ENCODE data around the gene RB1.

RB1 gene

DNA sequence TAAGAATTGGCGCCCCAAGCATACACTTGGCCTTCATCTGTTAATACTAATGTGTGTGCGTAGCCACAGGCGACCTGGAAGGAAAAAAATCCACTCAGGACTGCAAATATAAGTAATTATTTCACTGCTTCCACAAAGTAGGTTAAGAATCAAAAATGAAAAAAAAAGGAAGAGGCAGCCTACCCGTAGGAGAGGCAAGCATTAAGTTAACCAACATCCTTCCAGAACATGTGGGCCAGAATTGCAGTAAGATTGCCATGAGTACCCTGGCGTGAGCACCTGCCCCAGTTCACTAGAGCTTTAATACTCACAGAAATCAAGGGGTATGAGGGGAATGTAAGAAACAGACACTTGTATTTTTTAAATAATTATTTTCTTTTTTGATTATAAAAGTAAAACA, 207.1 kb downstream of the RB1 start:
- Histone ChIP-seq H3K9ac (ENCODE audit: low read depth, low read length) (no peak overlapping the region), H3K4me1 (ENCODE audit: insufficient read depth, low read length) (peaks cover 40% of the 10 kb centered on the region), H3K27me3 (ENCODE audit: insufficient read depth, low read length, poor library complexity) (no peaks in the 10 kb centered on the region), H3K27ac (ENCODE audit: low read length) (no peak overlapping the region; the same call in 1 of the 2 replicates), H4K20me1 (ENCODE audit: insufficient read depth, low read length) (no peaks in the 10 kb centered on the region), H3K4me2 (ENCODE audit: insufficient read depth, low read length) (no peak overlapping the region), H3K4me3 (ENCODE audit: low read depth in 1 of 2, low read length in 2 of 2) (no peak overlapping the region), H3K36me3 (ENCODE audit: insufficient read depth, low read length) (peaks cover 16% of the 10 kb centered on the region), H3K79me2 (ENCODE audit: insufficient read depth, low read length) (no peaks in the 10 kb centered on the region), H3K9me3 (ENCODE audit: insufficient read depth, low read length, severe bottlenecking) (no peaks in the 10 kb centered on the region), H2AFZ (ENCODE audit: low read depth, low read length) (no peak overlapping the region)
- DNase-seq (no peak), ATAC-seq (ENCODE audit: insufficient read depth, low read depth) (no peak)
- no peak for TF ChIP-seq EZH2 (IDR thresholded peaks at IDR 0.05; ENCODE audit: borderline replicate concordance, low read depth, low read length, severe bottlenecking)
- TF ChIP-seq CTCF (IDR thresholded peaks at IDR 0.05; ENCODE audit: borderline replicate concordance, extremely low read depth, low read length, poor library complexity, severe bottlenecking) = no peak

- ATAC-seq (ENCODE audit: insufficient read depth, low read depth) (no peak), DNase-seq (no peak)
- Histone ChIP-seq H3K79me2 (ENCODE audit: insufficient read depth, low read length) (no peaks in the 10 kb centered on the region), H3K36me3 (ENCODE audit: insufficient read depth, low read length) (peaks cover 22% of the 10 kb centered on the region), H3K9me3 (ENCODE audit: insufficient read depth, low read length, severe bottlenecking) (no peaks in the 10 kb centered on the region), H3K9ac (ENCODE audit: low read depth, low read length) (no peak overlapping the region), H3K4me3 (ENCODE audit: low read depth in 1 of 2, low read length in 2 of 2) (no peak overlapping the region), H3K27ac (ENCODE audit: low read length) (no peak overlapping the region), H3K27me3 (ENCODE audit: insufficient read depth, low read length, poor library complexity) (no peaks in the 10 kb centered on the region), H3K4me1 (ENCODE audit: insufficient read depth, low read length) (peaks cover 29% of the 10 kb centered on the region), H3K4me2 (ENCODE audit: insufficient read depth, low read length) (no peak overlapping the region), H2AFZ (ENCODE audit: low read depth, low read length) (no peak overlapping the region), H4K20me1 (ENCODE audit: insufficient read depth, low read length) (no peaks in the 10 kb centered on the region)
- TF ChIP-seq CTCF (IDR thresholded peaks at IDR 0.05; ENCODE audit: borderline replicate concordance, extremely low read depth, low read length, poor library complexity, severe bottlenecking) (no peak), EZH2 (IDR thresholded peaks at IDR 0.05; ENCODE audit: borderline replicate concordance, low read depth, low read length, severe bottlenecking) (no peak)
These were observed 208.2 kb downstream of the RB1 start for GRCh38 chr13:48511621-48512230.

DNA sequence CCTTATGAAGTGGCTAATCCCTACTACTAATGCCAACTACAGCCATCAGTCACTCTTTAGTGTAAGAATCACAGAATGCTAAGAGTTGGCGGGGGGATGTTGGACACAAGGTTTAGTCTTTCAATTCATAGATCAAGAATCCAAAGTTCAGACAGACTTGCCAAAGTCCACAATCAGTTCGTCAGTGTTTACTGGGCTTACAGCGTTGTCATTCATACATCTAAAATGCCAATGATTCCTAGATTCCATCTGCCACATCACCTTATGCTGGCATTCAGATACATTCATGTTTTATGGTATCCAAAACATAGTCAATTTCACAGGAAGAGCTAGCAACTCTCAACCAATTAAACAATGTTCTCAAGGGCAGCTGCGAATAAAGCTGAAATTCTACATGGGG, 211.2 kb downstream of the RB1 start:
- Histone ChIP-seq H3K27me3 (ENCODE audit: insufficient read depth, low read length, poor library complexity) (no peaks in the 10 kb centered on the region), H3K9ac (ENCODE audit: low read depth, low read length) (no peak overlapping the region), H3K4me1 (ENCODE audit: insufficient read depth, low read length) (peaks cover 9% of the 10 kb centered on the region; the same call in 1 of the 2 replicates), H3K27ac (ENCODE audit: low read length) (no peak overlapping the region), H2AFZ (ENCODE audit: low read depth, low read length) (no peak overlapping the region), H3K9me3 (ENCODE audit: insufficient read depth, low read length, severe bottlenecking) (no peaks in the 10 kb centered on the region), H3K79me2 (ENCODE audit: insufficient read depth, low read length) (no peaks in the 10 kb centered on the region), H3K36me3 (ENCODE audit: insufficient read depth, low read length) (peaks cover 21% of the 10 kb centered on the region; the same call in 1 of the 2 replicates), H3K4me2 (ENCODE audit: insufficient read depth, low read length) (no peak overlapping the region), H4K20me1 (ENCODE audit: insufficient read depth, low read length) (no peaks in the 10 kb centered on the region), H3K4me3 (ENCODE audit: low read depth in 1 of 2, low read length in 2 of 2) (no peak overlapping the region)
- DNase-seq (no peak), ATAC-seq (ENCODE audit: insufficient read depth, low read depth) (no peak)
- TF ChIP-seq EZH2 (IDR thresholded peaks at IDR 0.05; ENCODE audit: borderline replicate concordance, low read depth, low read length, severe bottlenecking) = no peak

GRCh38 chr13:48515732-48516131, 212.2 kb downstream of the RB1 start:
- TF ChIP-seq CTCF (IDR thresholded peaks at IDR 0.05; ENCODE audit: borderline replicate concordance, extremely low read depth, low read length, poor library complexity, severe bottlenecking) (no peak), EZH2 (IDR thresholded peaks at IDR 0.05; ENCODE audit: borderline replicate concordance, low read depth, low read length, severe bottlenecking) (no peak)
- H3K27ac ChIP-seq (ENCODE audit: low read length) = no peak overlapping the region
- no peak overlapping the region for H3K4me3 ChIP-seq (ENCODE audit: low read depth in 1 of 2, low read length in 2 of 2)
- no peaks in the 10 kb centered on the region for H3K9me3 ChIP-seq (ENCODE audit: insufficient read depth, low read length, severe bottlenecking)
- no peak overlapping the region for H2AFZ ChIP-seq (ENCODE audit: low read depth, low read length)
- no peak overlapping the region for H3K9ac ChIP-seq (ENCODE audit: low read depth, low read length)
- no peak for DNase-seq
- peaks cover 1% of the 10 kb centered on the region; the same call in 1 of the 2 replicates for H3K4me1 ChIP-seq (ENCODE audit: insufficient read depth, low read length)
- no peaks in the 10 kb centered on the region for H4K20me1 ChIP-seq (ENCODE audit: insufficient read depth, low read length)
- ATAC-seq (ENCODE audit: insufficient read depth, low read depth) = peak; percentile 3; the same call in 1 of the 3 replicates
- no peak overlapping the region for H3K4me2 ChIP-seq (ENCODE audit: insufficient read depth, low read length)
- no peaks in the 10 kb centered on the region for H3K79me2 ChIP-seq (ENCODE audit: insufficient read depth, low read length)
- no peaks in the 10 kb centered on the region for H3K27me3 ChIP-seq (ENCODE audit: insufficient read depth, low read length, poor library complexity)
- H3K36me3 ChIP-seq (ENCODE audit: insufficient read depth, low read length) = peaks cover 21% of the 10 kb centered on the region; the same call in 1 of the 2 replicates
